WTC11 (cell line): Measurements from ENCODE around the gene CEP72. TPM values are rescaled to one million over a fixed set of nuclear protein-coding genes. Genes with fewer than 3 reads are reported as not detected.

ENCODE experiments used
- ATAC-seq: fragments of 200-7000 bp; cut with Tn5 transposase; 2 replicates; pipeline ENCODE4 v1.10.0; 2021; ENCODE audit warnings: mild to moderate bottlenecking, moderate library complexity
- Bru-seq: library from RNA; stranded (reverse); fragments of 400-500 nt; gene quantifications from one replicate; lab custom pipeline; 2021; lab: Mats Ljungman, UMichigan
- CTCF ChIA-PET: fragments of 300-600 bp; sonication (Branson Sonifier 250); formaldehyde crosslinking; loops from one replicate; lab custom pipeline; 2021; ENCODE audit warnings: antibody characterized with exemption; lab: Charles Lee
- POLR2A ChIA-PET: fragments of 350-600 bp; sonication (Branson Sonifier 250); formaldehyde crosslinking; loops from one replicate; lab custom pipeline; 2021; ENCODE audit warnings: antibody characterized with exemption; lab: Charles Lee
- DNase-seq: peaks from one replicate; pipeline ENCODE4 v3.0.0; 2021; ENCODE audit warnings: low spot score
- H3K27ac Mint-ChIP-seq: 2 replicates; pipeline ENCODE4 v1.8.0; 2021; ENCODE audit warnings: mixed read lengths
- H3K27me3 Mint-ChIP-seq: 2 replicates; pipeline ENCODE4 v1.8.0; 2021; ENCODE audit warnings: low read depth, mild to moderate bottlenecking, moderate library complexity, mixed read lengths
- H3K36me3 Mint-ChIP-seq: 2 replicates; pipeline ENCODE4 v1.8.0; 2021; ENCODE audit warnings: mixed read lengths
- H3K4me1 Mint-ChIP-seq: 2 replicates; pipeline ENCODE4 v1.8.0; 2022; ENCODE audit warnings: mixed read lengths
- H3K4me3 Mint-ChIP-seq: 2 replicates; pipeline ENCODE4 v1.8.0; 2021; ENCODE audit warnings: mild to moderate bottlenecking, moderate library complexity, mixed read lengths
- H3K9me3 Mint-ChIP-seq: 2 replicates; pipeline ENCODE4 v1.8.0; 2021; ENCODE audit warnings: mixed read lengths
- CDX4 ChIP-seq: fragments of 250-450 bp; sonication (Bioruptor Pico); IDR thresholded peaks from 2 replicates; pipeline ENCODE4 v1.9.0; 2021; ENCODE audit warnings: moderate library complexity, mild to moderate bottlenecking, inconsistent platforms, borderline replicate concordance
- CREB1 ChIP-seq: sonication (generic); formaldehyde crosslinking; IDR thresholded peaks from 2 replicates; pipeline ENCODE4 v1.8.0; 2023; ENCODE audit warnings: mild to moderate bottlenecking, missing genetic modification reagents
- FOXK1 ChIP-seq: sonication (generic); formaldehyde crosslinking; IDR thresholded peaks from 2 replicates; pipeline ENCODE4 v1.8.0; 2022; ENCODE audit warnings: mild to moderate bottlenecking, moderate library complexity, missing genetic modification reagents
- MAX ChIP-seq: sonication (generic); formaldehyde crosslinking; IDR thresholded peaks from 2 replicates; pipeline ENCODE4 v1.8.0; 2022; ENCODE audit warnings: mild to moderate bottlenecking, missing genetic modification reagents
- SP1 ChIP-seq: sonication (generic); formaldehyde crosslinking; conservative IDR thresholded peaks from 2 replicates; pipeline ENCODE4 v1.8.1; 2022; ENCODE audit warnings: missing genetic modification reagents
- TEAD1 ChIP-seq: sonication (generic); formaldehyde crosslinking; IDR thresholded peaks from 2 replicates; pipeline ENCODE4 v1.8.0; 2022; ENCODE audit warnings: mild to moderate bottlenecking, missing genetic modification reagents
- ZNF121 ChIP-seq: sonication (generic); formaldehyde crosslinking; IDR thresholded peaks from 2 replicates; pipeline ENCODE4 v1.8.0; 2023; ENCODE audit warnings: missing genetic modification reagents
- ZNF317 ChIP-seq: sonication (generic); formaldehyde crosslinking; IDR thresholded peaks from 2 replicates; pipeline ENCODE4 v1.8.1; 2023; ENCODE audit warnings: low read depth, mild to moderate bottlenecking, moderate library complexity, missing genetic modification reagents, borderline replicate concordance
- ZNF425 ChIP-seq: fragments of 250-450 bp; sonication (Bioruptor Pico); conservative IDR thresholded peaks from 2 replicates; pipeline ENCODE4 v1.9.0; 2021; ENCODE audit warnings: mild to moderate bottlenecking
- long read RNA-seq, 3 experiments: library from RNA in 1 of 3; library from capped mRNA in 1 of 3; library from polyadenylated mRNA in 1 of 3; unstranded in 2 of 3; stranded (forward) in 1 of 3; transcript quantifications; one replicate each; pipeline ENCODE4 v2.0.0, GENCODE V29; 2021
- total RNA-seq: library from RNA; stranded (reverse); gene quantifications from 3 replicates; pipeline ENCODE4 v1.2.3, GENCODE V29; 2021

Gene CEP72
- total RNA-seq (26.6 to 29.9 TPM (median 29.2 TPM) in 3 replicates), Bru-seq, nascent RNA (percentile 60 among the genes with signal in this experiment)
- long read RNA-seq, experiment 1, transcript CEP72-201 (12 exons, 2,434 nt): major isoform, 82 of 121 reads
- long read RNA-seq, experiment 1, partial matches to known transcripts: 7 of 121 reads
- long read RNA-seq, experiment 1, other reads (novel, unspliced or antisense): 31 of 121 reads
- long read RNA-seq, experiment 2, transcript CEP72-201 (12 exons, 2,434 nt): major isoform, 12 of 22 reads
- long read RNA-seq, experiment 2, partial matches to known transcripts: 3 of 22 reads
- long read RNA-seq, experiment 2, other reads (novel, unspliced or antisense): 6 of 22 reads
- long read RNA-seq, experiment 3, transcript CEP72-201 (12 exons, 2,434 nt): major isoform, 19 of 21 reads
- long read RNA-seq, experiment 3, partial matches to known transcripts: 0 of 21 reads
- long read RNA-seq, experiment 3, other reads (novel, unspliced or antisense): 2 of 21 reads

- H3K27ac Mint-ChIP-seq: peak within 1 kb of the TSS; percentile 63
- peak; percentile 93 for ATAC-seq
- TF ChIP-seq SP1 (CRISPR knock-in tag) (peak; percentile 71), ZNF121 (CRISPR knock-in tag) (no peak)
- peaks cover 10% of the 10 kb centered on the region for H3K9me3 Mint-ChIP-seq
- H3K4me3 Mint-ChIP-seq: peak within 1 kb of the TSS; percentile 97
- H3K36me3 Mint-ChIP-seq: peaks cover 25% of the 10 kb centered on the region
- H3K4me1 Mint-ChIP-seq: peaks cover 24% of the 10 kb centered on the region
- no peaks in the 10 kb centered on the region for H3K27me3 Mint-ChIP-seq
- CTCF ChIA-PET: interaction anchor here (0.6 to 1.3 kb wide), 4 partner anchors 25 to 258 kb away, joined by 3 to 5 read pairs (median 3); no protein-coding TSS in a partner anchor
- DNase-seq: peak; percentile 92
- POLR2A ChIA-PET: no interaction called here
Measured at GRCh38 chr5:611731-612486, at the start of gene CEP72. TSS of gene CEP72 (plus strand) at chr5:612340. CDS start at chr5:612362, 22 bp downstream.

- POLR2A ChIA-PET: no interaction called here
- ATAC-seq (peak; percentile 86), DNase-seq (peak; percentile 53)
- Mint-ChIP-seq H3K4me3 (peak overlapping the region; percentile 60), H3K9me3 (no peaks in the 10 kb centered on the region), H3K4me1 (peaks cover 5% of the 10 kb centered on the region; the same call in 1 of the 2 replicates), H3K27me3 (peaks cover 19% of the 10 kb centered on the region), H3K36me3 (no peaks in the 10 kb centered on the region), H3K27ac (no peak overlapping the region)
- CTCF ChIA-PET: interaction anchor here (0.6 to 1.1 kb wide), 2 partner anchors 14 to 103 kb away, joined by 3 read pairs; no protein-coding TSS in a partner anchor
- TF ChIP-seq ZNF121 (CRISPR knock-in tag) (peak; percentile 85), MAX (CRISPR knock-in tag) (no peak)
Measured at GRCh38 chr5:565782-566440, 46.2 kb upstream of the CEP72 start.

- ChIA-PET POLR2A (no interaction called here), CTCF (interaction anchor here (0.6 to 1.1 kb wide), 2 partner anchors 13 to 102 kb away, joined by 3 read pairs; no protein-coding TSS in a partner anchor)
- Mint-ChIP-seq H3K4me1 (peaks cover 5% of the 10 kb centered on the region; the same call in 1 of the 2 replicates), H3K4me3 (no peak overlapping the region), H3K27ac (no peak overlapping the region), H3K27me3 (peaks cover 19% of the 10 kb centered on the region), H3K9me3 (no peaks in the 10 kb centered on the region), H3K36me3 (no peaks in the 10 kb centered on the region)
- no peak for ATAC-seq
- no peak for DNase-seq
- TF ChIP-seq ZNF317 (CRISPR knock-in tag): peak; percentile 52; the same call in 1 of the 2 replicates
- TF ChIP-seq TEAD1: no peak
Measured at GRCh38 chr5:566636-567309, 45.4 kb upstream of the CEP72 start.

- no peak for ATAC-seq
- TF ChIP-seq FOXK1 (CRISPR knock-in tag) (no peak), ZNF425 (CRISPR knock-in tag) (no peak), CREB1 (no peak), CDX4 (CRISPR knock-in tag) (no peak)
- Mint-ChIP-seq H3K4me1 (peaks cover 9% of the 10 kb centered on the region), H3K36me3 (no peaks in the 10 kb centered on the region), H3K27me3 (peaks cover 19% of the 10 kb centered on the region), H3K4me3 (no peak overlapping the region), H3K27ac (no peak overlapping the region), H3K9me3 (no peaks in the 10 kb centered on the region)
- DNase-seq: no peak
- ChIA-PET CTCF (interaction anchor here (1.0 kb wide), 1 partner anchor 137 kb away, joined by 3 read pairs; no protein-coding TSS in a partner anchor), POLR2A (no interaction called here)
Measured at GRCh38 chr5:567664-568060, 44.5 kb upstream of the CEP72 start.
